Measurements from ENCODE around the gene ITM2C. TPM values are rescaled to one million over a fixed set of nuclear protein-coding genes. Genes with fewer than 3 reads are reported as not detected.
A peak's percentile ranks its signal among the peaks of the same experiment; 100 is the strongest.

Gene ITM2C
- total and polyA plus RNA-seq, 9 donors = 52.3 to 96.2 (median 67.8) TPM

GRCh38 chr2:230902180-230902899, 37.6 kb downstream of the ITM2C start:
- no peak overlapping the region for H3K4me3 ChIP-seq
- H3K27me3 ChIP-seq = no peaks in the 10 kb centered on the region
- TF ChIP-seq EP300 (IDR thresholded peaks at IDR 0.05) (no peak), POLR2A (IDR thresholded peaks at IDR 0.05) (no peak), CTCF (IDR thresholded peaks at IDR 0.05) (no peak)
- H3K9me3 ChIP-seq = no peaks in the 10 kb centered on the region
- intact Hi-C loops (cut with DNase I) = loop anchor here in 2 of 4 donors (5.0 to 10.0 kb wide), 2 partner anchors 82 to 90 kb away; no protein-coding TSS in a partner anchor
- DNase-seq = peak in 2 of 5 donors; percentile 5 to 27
- H3K27ac ChIP-seq = no peak overlapping the region
- no peaks in the 10 kb centered on the region for H3K4me1 ChIP-seq (ENCODE audit: insufficient read depth)
- 42 to 45% (median 44%) methylated on average over 8 of the region's 8 CpGs for WGBS, 3 donors
- H3K36me3 ChIP-seq = no peaks in the 10 kb centered on the region

- no peak overlapping the region for H3K27ac ChIP-seq
- H3K36me3 ChIP-seq = no peaks in the 10 kb centered on the region
- H3K4me1 ChIP-seq (ENCODE audit: insufficient read depth) = no peaks in the 10 kb centered on the region
- H3K27me3 ChIP-seq = no peaks in the 10 kb centered on the region
- TF ChIP-seq POLR2A (IDR thresholded peaks at IDR 0.05) (no peak), CTCF (IDR thresholded peaks at IDR 0.05) (no peak), EP300 (IDR thresholded peaks at IDR 0.05) (no peak)
- no peaks in the 10 kb centered on the region for H3K9me3 ChIP-seq
- intact Hi-C loops (cut with DNase I) = loop anchor here in 2 of 4 donors (5.0 to 10.0 kb wide), 2 partner anchors 81 to 89 kb away; no protein-coding TSS in a partner anchor
- WGBS, 3 donors = 84 to 87% (median 85%) methylated on average over 19 of the region's 19 CpGs
- DNase-seq = peak in 1 of 5 donors; percentile 4
- H3K4me3 ChIP-seq = no peak overlapping the region
These were observed 38.7 kb downstream of the ITM2C start for GRCh38 chr2:230903231-230904150.

GRCh38 chr2:230904856-230905447, 40.2 kb downstream of the ITM2C start:
- Histone ChIP-seq H3K4me3 (no peak overlapping the region), H3K27me3 (no peaks in the 10 kb centered on the region), H3K27ac (no peak overlapping the region), H3K4me1 (ENCODE audit: insufficient read depth) (no peaks in the 10 kb centered on the region), H3K36me3 (no peaks in the 10 kb centered on the region), H3K9me3 (no peaks in the 10 kb centered on the region)
- WGBS, 3 donors = 79 to 85% (median 81%) methylated on average over 15 of the region's 15 CpGs
- intact Hi-C loops (cut with DNase I) = loop anchor here in 2 of 4 donors (5.0 to 10.0 kb wide), 2 partner anchors 80 to 87 kb away; no protein-coding TSS in a partner anchor
- no peak for TF ChIP-seq EP300 (IDR thresholded peaks at IDR 0.05)
- TF ChIP-seq CTCF (IDR thresholded peaks at IDR 0.05) = no peak
- TF ChIP-seq POLR2A (IDR thresholded peaks at IDR 0.05) = no peak
- DNase-seq = peak in 2 of 5 donors; percentile 3 to 4

All from ovary (tissue), 9 donors.